Measurements from ENCODE around the gene ITGA5. TPM values are rescaled to one million over a fixed set of nuclear protein-coding genes. Genes with fewer than 3 reads are reported as not detected.

Gene ITGA5
- total RNA-seq, 1 experiment from 2014 or later = 12.2 TPM

DNA sequence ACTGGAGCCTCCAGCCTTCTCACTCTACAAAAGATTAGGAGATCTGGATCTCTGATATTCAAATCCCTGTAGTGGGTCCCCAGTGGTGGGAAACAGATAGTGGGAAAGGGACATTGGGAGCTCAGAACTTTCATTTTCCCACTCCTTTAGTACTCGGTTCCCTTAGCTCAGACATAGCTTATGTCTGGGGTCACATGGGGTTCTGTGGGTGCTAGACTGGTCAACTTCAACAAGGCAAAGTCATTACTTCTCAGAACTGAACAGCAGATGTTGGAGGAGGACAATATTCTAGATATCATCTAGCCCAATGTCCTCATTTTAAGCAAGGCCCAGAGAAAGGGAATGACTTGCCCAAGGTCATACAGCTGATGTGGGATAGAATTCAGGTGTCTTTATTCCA, 19.5 kb upstream of the ITGA5 start:
- Histone ChIP-seq H3K23me2 (ENCODE audit: insufficient read length, low read depth, low read length, poor library complexity, severe bottlenecking) (no peaks in the 10 kb centered on the region), H3K27ac (ENCODE audit: insufficient read length, low read depth, low read length) (no peak overlapping the region), H3K9ac (ENCODE audit: extremely low read depth, insufficient read length, low read length) (no peak overlapping the region), H3K56ac (ENCODE audit: insufficient read length, low read depth, low read length) (no peak overlapping the region), H3K4ac (ENCODE audit: low read depth, low read length) (no peak overlapping the region), H3K79me1 (ENCODE audit: insufficient read depth, low read depth, low read length, poor library complexity, severe bottlenecking) (no peaks in the 10 kb centered on the region), H2BK20ac (ENCODE audit: low read depth, low read length, poor library complexity, severe bottlenecking) (no peak overlapping the region), H2BK12ac (ENCODE audit: insufficient read length, low read depth, low read length) (no peak overlapping the region), H4K5ac (ENCODE audit: insufficient read length, low read depth, low read length) (no peak overlapping the region), H3K4me2 (ENCODE audit: insufficient read depth, insufficient read length, low read length) (no peak overlapping the region), H4K20me1 (ENCODE audit: control insufficient read depth, insufficient read depth, insufficient read length) (no peaks in the 10 kb centered on the region), H3T11ph (ENCODE audit: low read length) (no peak overlapping the region), H3K4me1 (ENCODE audit: insufficient read depth, low read length) (no peaks in the 10 kb centered on the region), H2BK15ac (ENCODE audit: low read depth, low read length) (no peak overlapping the region), H2BK5ac (ENCODE audit: insufficient read length, low read length) (no peak overlapping the region), H2BK120ac (ENCODE audit: low read depth, low read length, poor library complexity, severe bottlenecking) (no peak overlapping the region), H3K9me3 (ENCODE audit: control insufficient read depth, low read depth, low read length) (no peaks in the 10 kb centered on the region), H2AK5ac (ENCODE audit: insufficient read length, low read length) (no peak overlapping the region), H3K14ac (ENCODE audit: insufficient read depth, low read length) (no peak overlapping the region), H3K79me2 (ENCODE audit: insufficient read depth, low read length) (no peaks in the 10 kb centered on the region), H3K27me3 (ENCODE audit: insufficient read depth, low read length) (peaks cover 9% of the 10 kb centered on the region), H2AFZ (ENCODE audit: low read length) (no peak overlapping the region), H4K91ac (ENCODE audit: insufficient read length, low read depth, low read length) (no peak overlapping the region), H3K18ac (ENCODE audit: insufficient read length, low read depth, low read length) (no peak overlapping the region), H3K23ac (ENCODE audit: insufficient read length, low read depth, low read length) (no peak overlapping the region), H4K8ac (replicated peaks; ENCODE audit: insufficient read length, low read depth, low read length) (no peak overlapping the region)
- no peak for DNase-seq
- H3K9me3 Mint-ChIP-seq = no peaks in the 10 kb centered on the region
- peaks cover 83% of the 10 kb centered on the region for H3K27me3 Mint-ChIP-seq (ENCODE audit: low read depth)
- TF ChIP-seq, protein P1, sequence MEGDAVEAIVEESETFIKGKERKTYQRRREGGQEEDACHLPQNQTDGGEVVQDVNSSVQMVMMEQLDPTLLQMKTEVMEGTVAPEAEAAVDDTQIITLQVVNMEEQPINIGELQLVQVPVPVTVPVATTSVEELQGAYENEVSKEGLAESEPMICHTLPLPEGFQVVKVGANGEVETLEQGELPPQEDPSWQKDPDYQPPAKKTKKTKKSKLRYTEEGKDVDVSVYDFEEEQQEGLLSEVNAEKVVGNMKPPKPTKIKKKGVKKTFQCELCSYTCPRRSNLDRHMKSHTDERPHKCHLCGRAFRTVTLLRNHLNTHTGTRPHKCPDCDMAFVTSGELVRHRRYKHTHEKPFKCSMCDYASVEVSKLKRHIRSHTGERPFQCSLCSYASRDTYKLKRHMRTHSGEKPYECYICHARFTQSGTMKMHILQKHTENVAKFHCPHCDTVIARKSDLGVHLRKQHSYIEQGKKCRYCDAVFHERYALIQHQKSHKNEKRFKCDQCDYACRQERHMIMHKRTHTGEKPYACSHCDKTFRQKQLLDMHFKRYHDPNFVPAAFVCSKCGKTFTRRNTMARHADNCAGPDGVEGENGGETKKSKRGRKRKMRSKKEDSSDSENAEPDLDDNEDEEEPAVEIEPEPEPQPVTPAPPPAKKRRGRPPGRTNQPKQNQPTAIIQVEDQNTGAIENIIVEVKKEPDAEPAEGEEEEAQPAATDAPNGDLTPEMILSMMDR (conservative IDR thresholded peaks at IDR 0.05) = no peak
- peaks cover 3 to 9% of the 10 kb centered on the region in 2 experiments for H3K4me1 Mint-ChIP-seq
- no CpG with 5 or more reads among the region's 1 CpG for WGBS (ENCODE audit: extremely low coverage, insufficient read length, low lambda C conversion rate)
- no peak overlapping the region for H3K4me3 Mint-ChIP-seq
- no peaks in the 10 kb centered on the region for H3K36me3 Mint-ChIP-seq (ENCODE audit: insufficient read depth in 1 of 3, low read depth in 3 of 3)
- no peak overlapping the region for H3K27ac Mint-ChIP-seq
